ENCODE measurements around the gene CEND1.

Gene CEND1

GRCh38 chr11:763549-764321 is 26.2 kb downstream of the CEND1 start:
- no peak for DNase-seq (ENCODE audit: low spot score)

- DNase-seq (ENCODE audit: low spot score): no peak
Observed at GRCh38 chr11:763073-763463, 26.8 kb downstream of the CEND1 start.

GRCh38 chr11:762421-763072 is 27.3 kb downstream of the CEND1 start:
- no peak for DNase-seq (ENCODE audit: low spot score)

GRCh38 chr11:761526-762108 is 28.3 kb downstream of the CEND1 start:
- DNase-seq (ENCODE audit: low spot score): no peak

- no peak for DNase-seq (ENCODE audit: low spot score)
Observed at GRCh38 chr11:760236-760635, 29.7 kb downstream of the CEND1 start.

- DNase-seq (ENCODE audit: low spot score): no peak
Observed at GRCh38 chr11:749731-750130, 40.2 kb downstream of the CEND1 start.

- DNase-seq (ENCODE audit: low spot score): no peak
Observed at GRCh38 chr11:748007-748359, 41.9 kb downstream of the CEND1 start.

GRCh38 chr11:747158-748006 is 42.5 kb downstream of the CEND1 start, which contains the start of gene TALDO1:
Gene TALDO1 (plus strand): TSS chr11:747464. CDS start chr11:747482, 18 bp downstream.
- peak; percentile 79 for DNase-seq (ENCODE audit: low spot score)

GRCh38 chr11:746289-747157 is 43.4 kb downstream of the CEND1 start:
- DNase-seq (ENCODE audit: low spot score): peak; percentile 20

GRCh38 chr11:745428-745827 is 44.5 kb downstream of the CEND1 start:
- no peak for DNase-seq (ENCODE audit: low spot score)

GRCh38 chr11:742571-743201 is 47.2 kb downstream of the CEND1 start:
- no peak for DNase-seq (ENCODE audit: low spot score)

- no peak for DNase-seq (ENCODE audit: low spot score)
Observed at GRCh38 chr11:742156-742546, 47.7 kb downstream of the CEND1 start.

GRCh38 chr11:737899-738298 is 52.0 kb downstream of the CEND1 start:
- peak; percentile 21 for DNase-seq (ENCODE audit: low spot score)

- no peak for DNase-seq (ENCODE audit: low spot score)
Observed at GRCh38 chr11:737366-737765, 52.5 kb downstream of the CEND1 start.
